HG02623 (cell line): Measurements from ENCODE around the gene CLDN6.
"Not testable (repeated sequence)": the region's sequence is repeated elsewhere in the genome, so short reads cannot be mapped to it uniquely, and the experiment has no call there.

Experiments
- ATAC-seq: cut with Tn5 transposase; IDR thresholded peaks from one replicate; pipeline ENCODE4 v1.9.1; 2021; ENCODE audit warnings: moderate library complexity; ENCODE audit not compliant: unreplicated experiment

CLDN6 gene

GRCh38 chr16:3052571-3053329, 34.8 kb upstream of the CLDN6 start:
- not testable (repeated sequence) for ATAC-seq

GRCh38 chr16:3051494-3051893, 33.5 kb upstream of the CLDN6 start:
- no peak for ATAC-seq

GRCh38 chr16:3051009-3051408, 33.0 kb upstream of the CLDN6 start:
- ATAC-seq: no peak

- ATAC-seq: no peak
Observed at GRCh38 chr16:3050487-3050886, 32.5 kb upstream of the CLDN6 start.

GRCh38 chr16:3049921-3050481, 32.0 kb upstream of the CLDN6 start:
- no peak for ATAC-seq

GRCh38 chr16:3047387-3047720, 29.4 kb upstream of the CLDN6 start:
- ATAC-seq: no peak

GRCh38 chr16:3046641-3047386, 28.8 kb upstream of the CLDN6 start:
- no peak for ATAC-seq

GRCh38 chr16:3045758-3046640, 28.0 kb upstream of the CLDN6 start, which contains the start of gene MMP25:
TSS of gene MMP25 (plus strand) at chr16:3046561. CDS start at chr16:3046918, 357 bp downstream.
- no peak for ATAC-seq

GRCh38 chr16:3044708-3045107, 26.7 kb upstream of the CLDN6 start:
- ATAC-seq: no peak

- no peak for ATAC-seq
Observed at GRCh38 chr16:3042376-3042775, 24.4 kb upstream of the CLDN6 start.

- ATAC-seq: no peak
Observed at GRCh38 chr16:3038896-3039295, 20.9 kb upstream of the CLDN6 start.

GRCh38 chr16:3038256-3038655, 20.3 kb upstream of the CLDN6 start:
- ATAC-seq: no peak

- ATAC-seq: no peak
Observed at GRCh38 chr16:3036726-3037315, 18.8 kb upstream of the CLDN6 start, which contains the start of gene BICDL2. TSS of gene BICDL2 (minus strand) at chr16:3036944. CDS start at chr16:3035496, 1,448 bp downstream.

- no peak for ATAC-seq
Observed at GRCh38 chr16:3035972-3036725, 18.2 kb upstream of the CLDN6 start.

GRCh38 chr16:3035289-3035971, 17.4 kb upstream of the CLDN6 start:
- ATAC-seq: no peak

GRCh38 chr16:3032624-3033023, 14.6 kb upstream of the CLDN6 start:
- no peak for ATAC-seq

GRCh38 chr16:3030222-3031212, 12.5 kb upstream of the CLDN6 start:
- ATAC-seq: no peak
